GM19025 (cell line): ENCODE data around the gene BBOX1.

Source experiments
- ATAC-seq: cut with Tn5 transposase; IDR thresholded peaks from one replicate; pipeline ENCODE4 v1.9.1; 2021; ENCODE audit warnings: mild to moderate bottlenecking, low read depth, moderate library complexity; ENCODE audit not compliant: unreplicated experiment

The BBOX1 gene

GRCh38 chr11:27024865-27025264 lies 15.8 kb upstream of the BBOX1 start:
- ATAC-seq, result no peak

GRCh38 chr11:27025312-27025955 lies 15.2 kb upstream of the BBOX1 start:
- no peak for ATAC-seq

- no peak for ATAC-seq
Observed at GRCh38 chr11:27025957-27026733, 14.5 kb upstream of the BBOX1 start.

GRCh38 chr11:27028561-27028965 lies 12.1 kb upstream of the BBOX1 start:
- ATAC-seq, result no peak

- no peak for ATAC-seq
Observed at GRCh38 chr11:27029966-27030365, 10.6 kb upstream of the BBOX1 start.

- ATAC-seq, result no peak
Observed at GRCh38 chr11:27031754-27032153, 8.9 kb upstream of the BBOX1 start.

- no peak for ATAC-seq
Observed at GRCh38 chr11:27039873-27040272, 742 bp upstream of the BBOX1 start.

GRCh38 chr11:27041141-27041899 lies 705 bp downstream of the BBOX1 start:
- ATAC-seq, result no peak

GRCh38 chr11:27046956-27047355 lies 6.3 kb downstream of the BBOX1 start:
- no peak for ATAC-seq

GRCh38 chr11:27052668-27053067 lies 12.1 kb downstream of the BBOX1 start:
- ATAC-seq, result no peak

- no peak for ATAC-seq
Observed at GRCh38 chr11:27055065-27055682, 14.6 kb downstream of the BBOX1 start.

GRCh38 chr11:27057091-27057780 lies 16.6 kb downstream of the BBOX1 start:
- no peak for ATAC-seq

- no peak for ATAC-seq
Observed at GRCh38 chr11:27058456-27058855, 17.8 kb downstream of the BBOX1 start.

- no peak for ATAC-seq
Observed at GRCh38 chr11:27059431-27059830, 18.8 kb downstream of the BBOX1 start.

- no peak for ATAC-seq
Observed at GRCh38 chr11:27060816-27061460, 20.3 kb downstream of the BBOX1 start.

- ATAC-seq, result no peak
Observed at GRCh38 chr11:27061461-27061821, 20.8 kb downstream of the BBOX1 start.

GRCh38 chr11:27064086-27064485 lies 23.5 kb downstream of the BBOX1 start:
- no peak for ATAC-seq

GRCh38 chr11:27075192-27075591 lies 34.6 kb downstream of the BBOX1 start:
- ATAC-seq, result no peak

GRCh38 chr11:27075655-27076054 lies 35.0 kb downstream of the BBOX1 start:
- no peak for ATAC-seq

- no peak for ATAC-seq
Observed at GRCh38 chr11:27076121-27076589, 35.5 kb downstream of the BBOX1 start.
